H9 (cell line): ENCODE measurements around the gene RAB5IF. TPM values are rescaled to one million over a fixed set of nuclear protein-coding genes. Genes with fewer than 3 reads are reported as not detected.

Experiments used
- DNase-seq: peaks from one replicate; pipeline ENCODE4 v3.0.0-alpha.2; 2017
- H2AFZ ChIP-seq: one replicate; pipeline ENCODE4 v1.6.1; 2013; ENCODE audit warnings: mild to moderate bottlenecking, low read length, control low read depth, moderate library complexity
- H2AK5ac ChIP-seq: 2 replicates; pipeline ENCODE4 v1.6.1; 2013; ENCODE audit warnings: low read length, control low read depth, mixed read lengths; ENCODE audit not compliant: insufficient read length
- H2BK120ac ChIP-seq: one replicate; pipeline ENCODE4 v1.6.1; 2013; ENCODE audit warnings: low read depth, mild to moderate bottlenecking, low read length, control low read depth, inconsistent platforms; ENCODE audit not compliant: poor library complexity, severe bottlenecking
- H2BK12ac ChIP-seq: 2 replicates; pipeline ENCODE4 v1.6.1; 2013; ENCODE audit warnings: low read length, control low read depth, mixed read lengths, low read depth; ENCODE audit not compliant: insufficient read length
- H2BK15ac ChIP-seq: 2 replicates; pipeline ENCODE4 v1.6.1; 2013; ENCODE audit warnings: low read depth, low read length, control low read depth
- H2BK20ac ChIP-seq: one replicate; pipeline ENCODE4 v1.6.1; 2013; ENCODE audit warnings: low read depth, mild to moderate bottlenecking, low read length, control low read depth, inconsistent platforms; ENCODE audit not compliant: poor library complexity, severe bottlenecking
- H2BK5ac ChIP-seq: 2 replicates; pipeline ENCODE4 v1.6.1; 2013; ENCODE audit warnings: low read length, control low read depth, mixed read lengths; ENCODE audit not compliant: insufficient read length
- H3K14ac ChIP-seq: 2 replicates; pipeline ENCODE4 v1.6.1; 2013; ENCODE audit warnings: low read length, control low read depth; ENCODE audit not compliant: insufficient read depth
- H3K18ac ChIP-seq: 2 replicates; pipeline ENCODE4 v1.6.1; 2013; ENCODE audit warnings: low read depth, mild to moderate bottlenecking, mixed read lengths, low read length, control low read depth; ENCODE audit not compliant: insufficient read length
- H3K23ac ChIP-seq: 2 replicates; pipeline ENCODE4 v1.6.1; 2013; ENCODE audit warnings: low read length, control low read depth, mixed read lengths, low read depth; ENCODE audit not compliant: insufficient read length
- H3K23me2 ChIP-seq: 2 replicates; pipeline ENCODE4 v1.6.1; 2013; ENCODE audit warnings: low read depth, mild to moderate bottlenecking, mixed read lengths, low read length, control low read depth; ENCODE audit not compliant: insufficient read length, poor library complexity, severe bottlenecking
- H3K27ac ChIP-seq: 2 replicates; pipeline ENCODE4 v1.5.1; 2013; ENCODE audit warnings: low read length, control low read depth, mixed read lengths, low read depth; ENCODE audit not compliant: insufficient read length
- H3K27me3 ChIP-seq: 2 replicates; pipeline ENCODE4 v1.6.1; 2013; ENCODE audit warnings: low read length, control low read depth, inconsistent platforms; ENCODE audit not compliant: insufficient read depth
- H3K4ac ChIP-seq: 2 replicates; pipeline ENCODE4 v1.6.1; 2013; ENCODE audit warnings: low read depth, mild to moderate bottlenecking, control low read depth, inconsistent platforms, low read length, moderate library complexity
- H3K4me1 ChIP-seq: 2 replicates; pipeline ENCODE4 v1.6.1; 2013; ENCODE audit warnings: low read length, control low read depth, inconsistent platforms; ENCODE audit not compliant: insufficient read depth
- H3K4me2 ChIP-seq: 2 replicates; pipeline ENCODE4 v1.6.1; 2013; ENCODE audit warnings: low read length, control low read depth, mixed read lengths; ENCODE audit not compliant: insufficient read length, insufficient read depth
- H3K56ac ChIP-seq: 2 replicates; pipeline ENCODE4 v1.6.1; 2013; ENCODE audit warnings: low read depth, mild to moderate bottlenecking, mixed read lengths, low read length, control low read depth; ENCODE audit not compliant: insufficient read length
- H3K79me1 ChIP-seq: 2 replicates; pipeline ENCODE4 v1.6.1; 2013; ENCODE audit warnings: low read depth, mild to moderate bottlenecking, moderate library complexity, low read length, control low read depth, inconsistent platforms; ENCODE audit not compliant: insufficient read depth, poor library complexity, severe bottlenecking
- H3K79me2 ChIP-seq: 2 replicates; pipeline ENCODE4 v1.6.1; 2013; ENCODE audit warnings: low read length, control low read depth, inconsistent platforms; ENCODE audit not compliant: insufficient read depth
- H3K9ac ChIP-seq: 2 replicates; pipeline ENCODE4 v1.6.1; 2013; ENCODE audit warnings: low read length, control low read depth, mixed read lengths; ENCODE audit not compliant: insufficient read length; ENCODE audit errors: extremely low read depth
- H3K9me3 ChIP-seq: one replicate; pipeline ENCODE4 v1.6.1; 2013; ENCODE audit warnings: low read depth, low read length, inconsistent platforms; ENCODE audit not compliant: control insufficient read depth
- H3T11ph ChIP-seq: one replicate; pipeline ENCODE4 v1.6.1; 2013; ENCODE audit warnings: mild to moderate bottlenecking, low read length, control low read depth, inconsistent platforms
- H4K20me1 ChIP-seq: one replicate; pipeline ENCODE4 v1.6.1; 2013; ENCODE audit not compliant: control insufficient read depth, insufficient read length, insufficient read depth
- H4K5ac ChIP-seq: 2 replicates; pipeline ENCODE4 v1.6.1; 2013; ENCODE audit warnings: low read depth, mild to moderate bottlenecking, mixed read lengths, low read length, control low read depth; ENCODE audit not compliant: insufficient read length
- H4K8ac ChIP-seq: replicated peaks from 2 replicates; pipeline ENCODE4 v1.6.1; 2013; ENCODE audit warnings: low read length, control low read depth, mixed read lengths, low read depth; ENCODE audit not compliant: insufficient read length
- H4K91ac ChIP-seq: 2 replicates; pipeline ENCODE4 v1.6.1; 2013; ENCODE audit warnings: low read depth, mild to moderate bottlenecking, moderate library complexity, mixed read lengths, low read length, control low read depth; ENCODE audit not compliant: insufficient read length
- H3K27ac Mint-ChIP-seq, 3 experiments: 2 replicates in 2 of 3; 3 replicates in 1 of 3; pipeline ENCODE4 v1.8.0; 2020 to 2021; ENCODE audit warnings: mixed read lengths in 3 of 3, mild to moderate bottlenecking in 1 of 3, moderate library complexity in 1 of 3
- H3K27me3 Mint-ChIP-seq: 2 replicates; pipeline ENCODE4 v1.8.0; 2021; ENCODE audit warnings: low read depth, mild to moderate bottlenecking, moderate library complexity, mixed read lengths
- H3K36me3 Mint-ChIP-seq, 3 experiments: 2 replicates in 2 of 3; 3 replicates in 1 of 3; pipeline ENCODE4 v1.8.0; 2020 to 2021; ENCODE audit warnings: low read depth in 3 of 3, mixed read lengths in 3 of 3; ENCODE audit not compliant: insufficient read depth in 1 of 3
- H3K4me1 Mint-ChIP-seq, 2 experiments: 2 replicates each; pipeline ENCODE4 v1.8.0; 2020; ENCODE audit warnings: mixed read lengths in 2 of 2
- H3K4me3 Mint-ChIP-seq, 2 experiments: 2 replicates in 1 of 2; 3 replicates in 1 of 2; pipeline ENCODE4 v1.8.0; 2020 to 2021; ENCODE audit warnings: mild to moderate bottlenecking in 2 of 2, mixed read lengths in 2 of 2, moderate library complexity in 1 of 2
- H3K9me3 Mint-ChIP-seq, 2 experiments: 2 replicates in 1 of 2; 3 replicates in 1 of 2; pipeline ENCODE4 v1.8.0; 2020; ENCODE audit warnings: mild to moderate bottlenecking in 2 of 2, mixed read lengths in 2 of 2, moderate library complexity in 1 of 2
- CTCF ChIP-seq: fragments of 200-600 bp; sonication (generic); conservative IDR thresholded peaks from 3 replicates; pipeline ENCODE4 v1.8.0; 2021; ENCODE audit warnings: antibody characterized with exemption, mild to moderate bottlenecking
- WGBS: extraction: QIAGEN DNeasy Blood & Tissue Kit; methylation state at CpG from one replicate; pipeline ENCODE4 v1.1.7; 2013; ENCODE audit warnings: missing lambda C conversion rate, low lambda C conversion rate, mixed read lengths; ENCODE audit not compliant: insufficient read length; ENCODE audit errors: extremely low coverage; 5-methylcytosine and 5-hydroxymethylcytosine counted together
- total RNA-seq: library from RNA; stranded (reverse); gene quantifications from 2 replicates; pipeline ENCODE4 v1.2.1, GENCODE V29; 2021

RAB5IF gene
- total RNA-seq, 1 experiment from 2014 or later = 96.5 TPM

GRCh38 chr20:36613974-36614373 lies 8.4 kb downstream of the RAB5IF start:
- Histone ChIP-seq H2BK120ac (no peak overlapping the region), H4K5ac (no peak overlapping the region), H4K8ac (no peak overlapping the region), H3K56ac (no peak overlapping the region), H2AFZ (no peak overlapping the region), H3K4ac (no peak overlapping the region), H3K9me3 (no peaks in the 10 kb centered on the region), H2BK15ac (no peak overlapping the region), H3K18ac (no peak overlapping the region), H2BK12ac (no peak overlapping the region), H3K79me2 (no peaks in the 10 kb centered on the region), H3K79me1 (no peaks in the 10 kb centered on the region), H3K23ac (no peak overlapping the region), H3K4me2 (no peak overlapping the region), H2BK20ac (no peak overlapping the region), H3K23me2 (no peaks in the 10 kb centered on the region), H3K27ac (no peak overlapping the region), H2AK5ac (no peak overlapping the region), H3K27me3 (no peaks in the 10 kb centered on the region), H3K14ac (no peak overlapping the region), H3K4me1 (no peaks in the 10 kb centered on the region), H3T11ph (no peak overlapping the region), H3K9ac (no peak overlapping the region), H4K20me1 (no peaks in the 10 kb centered on the region), H4K91ac (no peak overlapping the region), H2BK5ac (no peak overlapping the region)
- no peak for DNase-seq
- no peak overlapping the region for H3K4me3 Mint-ChIP-seq
- H3K9me3 Mint-ChIP-seq = no peaks in the 10 kb centered on the region
- H3K36me3 Mint-ChIP-seq = peaks cover 20 to 58% (median 49%) of the 10 kb centered on the region in 3 experiments; a peak in 6 of 7 replicates
- no peak overlapping the region; a peak in 2 of 7 replicates for H3K27ac Mint-ChIP-seq
- no peak for TF ChIP-seq CTCF
- WGBS = no CpG with 5 or more reads among the region's 3 CpGs
- no peaks in the 10 kb centered on the region for H3K4me1 Mint-ChIP-seq
- H3K27me3 Mint-ChIP-seq = no peaks in the 10 kb centered on the region
